ENCODE results near the gene EXOG. TPM values are rescaled to one million over a fixed set of nuclear protein-coding genes. Genes with fewer than 3 reads are reported as not detected.

Gene EXOG
- total RNA-seq, 1 experiment from 2014 or later = 8.3 TPM

DNA sequence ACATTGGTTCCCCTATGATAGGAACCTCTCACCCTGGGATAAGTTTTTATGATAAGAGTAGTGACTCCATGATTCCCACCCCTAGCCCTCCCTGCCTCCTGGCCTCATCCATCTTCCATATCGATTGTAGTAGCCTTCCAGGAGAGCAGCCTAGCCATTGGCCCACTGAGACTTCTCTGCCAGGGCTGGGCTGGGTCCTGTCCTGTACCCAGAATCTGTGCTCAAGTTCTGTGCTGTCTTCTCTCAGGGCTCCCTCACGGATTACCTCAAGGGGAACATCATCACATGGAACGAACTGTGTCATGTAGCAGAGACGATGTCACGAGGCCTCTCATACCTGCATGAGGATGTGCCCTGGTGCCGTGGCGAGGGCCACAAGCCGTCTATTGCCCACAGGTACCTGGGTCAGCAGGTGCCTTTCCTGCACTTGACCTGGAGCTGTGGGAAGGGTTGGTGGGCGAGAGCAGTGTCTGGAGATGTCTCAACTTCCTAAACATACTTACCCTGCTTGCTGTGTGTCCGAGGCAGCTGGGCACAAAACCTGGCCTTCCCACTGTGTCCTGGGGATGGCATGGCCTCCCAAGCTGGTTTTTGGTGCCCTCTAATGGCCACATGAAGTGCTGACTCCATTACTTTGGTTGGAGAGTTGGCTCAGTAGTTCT is 16.6 kb upstream of the EXOG start (continued):
- TF ChIP-seq CBX3 (IDR thresholded peaks at IDR 0.05; ENCODE audit: low read depth) = no peak
- TF ChIP-seq SIN3A (IDR thresholded peaks at IDR 0.05; ENCODE audit: low read depth) = no peak
- TF ChIP-seq RAD21 (IDR thresholded peaks at IDR 0.05; ENCODE audit: low read depth) = peak; percentile 97
- no peak for TF ChIP-seq POLR2AphosphoS5 (IDR thresholded peaks at IDR 0.05; ENCODE audit: low read depth, low read length)

- ChIA-PET CTCF (interaction anchor here (0.8 to 1.8 kb wide), 9 partner anchors 9 to 362 kb away, joined by 3 to 10 read pairs (median 4); partner anchors contain the start of gene XYLB), RAD21 (ENCODE audit: low non-redundant PET in 1 of 2, low total read pairs in 2 of 2, uncharacterized antibody in 2 of 2, unreplicated experiment in 2 of 2) (no interaction called here), POLR2A (no interaction called here)
- H3K9ac ChIP-seq (ENCODE audit: low read length) = no peak overlapping the region
- no peaks in the 10 kb centered on the region for H3K4me1 ChIP-seq (ENCODE audit: control insufficient read depth in 1 of 2, insufficient read depth in 2 of 2, low read length in 2 of 2)
- no peak overlapping the region for H3K4me2 ChIP-seq (ENCODE audit: low read length)
- TF ChIP-seq, protein P1, sequence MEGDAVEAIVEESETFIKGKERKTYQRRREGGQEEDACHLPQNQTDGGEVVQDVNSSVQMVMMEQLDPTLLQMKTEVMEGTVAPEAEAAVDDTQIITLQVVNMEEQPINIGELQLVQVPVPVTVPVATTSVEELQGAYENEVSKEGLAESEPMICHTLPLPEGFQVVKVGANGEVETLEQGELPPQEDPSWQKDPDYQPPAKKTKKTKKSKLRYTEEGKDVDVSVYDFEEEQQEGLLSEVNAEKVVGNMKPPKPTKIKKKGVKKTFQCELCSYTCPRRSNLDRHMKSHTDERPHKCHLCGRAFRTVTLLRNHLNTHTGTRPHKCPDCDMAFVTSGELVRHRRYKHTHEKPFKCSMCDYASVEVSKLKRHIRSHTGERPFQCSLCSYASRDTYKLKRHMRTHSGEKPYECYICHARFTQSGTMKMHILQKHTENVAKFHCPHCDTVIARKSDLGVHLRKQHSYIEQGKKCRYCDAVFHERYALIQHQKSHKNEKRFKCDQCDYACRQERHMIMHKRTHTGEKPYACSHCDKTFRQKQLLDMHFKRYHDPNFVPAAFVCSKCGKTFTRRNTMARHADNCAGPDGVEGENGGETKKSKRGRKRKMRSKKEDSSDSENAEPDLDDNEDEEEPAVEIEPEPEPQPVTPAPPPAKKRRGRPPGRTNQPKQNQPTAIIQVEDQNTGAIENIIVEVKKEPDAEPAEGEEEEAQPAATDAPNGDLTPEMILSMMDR (IDR thresholded peaks at IDR 0.05 in 2 of 3, conservative IDR thresholded peaks at IDR 0.05 in 1 of 3; ENCODE audit: borderline replicate concordance in 1 of 3, insufficient read depth in 1 of 3, low read depth in 2 of 3, low read length in 2 of 3) = no peak
- TF ChIP-seq ZFX (IDR thresholded peaks at IDR 0.05) = no peak
- TF ChIP-seq, protein P2, sequence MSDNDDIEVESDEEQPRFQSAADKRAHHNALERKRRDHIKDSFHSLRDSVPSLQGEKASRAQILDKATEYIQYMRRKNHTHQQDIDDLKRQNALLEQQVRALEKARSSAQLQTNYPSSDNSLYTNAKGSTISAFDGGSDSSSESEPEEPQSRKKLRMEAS (IDR thresholded peaks at IDR 0.05) = no peak
- no peak for TF ChIP-seq ZBTB33 (IDR thresholded peaks at IDR 0.05; ENCODE audit: extremely low read depth, insufficient replicate concordance, low read length)
- no peak for TF ChIP-seq RAD21 (IDR thresholded peaks at IDR 0.05; ENCODE audit: low read depth)
- no peak for TF ChIP-seq SIN3A (IDR thresholded peaks at IDR 0.05; ENCODE audit: low read depth)
- TF ChIP-seq EGR1 (IDR thresholded peaks at IDR 0.05; ENCODE audit: low read depth) = no peak
- BruUV-seq (replicated peaks) = no TSS peak
- DNase-seq (ENCODE audit: low read depth, low spot score) = no peak
- no peak overlapping the region for H2AFZ ChIP-seq (ENCODE audit: low read depth, low read length, poor library complexity, severe bottlenecking)
- H3K9me2 ChIP-seq (ENCODE audit: insufficient read depth) = no peaks in the 10 kb centered on the region
- intact Hi-C loops (cut with micrococcal nuclease) = loop anchor here (2.0 to 5.0 kb wide), 3 partner anchors 133 to 363 kb away; partner anchors contain the start of gene XYLB
- peaks cover 15 to 28% of the 10 kb centered on the region in 2 experiments; a peak in 3 of 4 replicates for H3K36me3 ChIP-seq (ENCODE audit: control insufficient read depth in 1 of 2, insufficient read depth in 2 of 2, low read length in 2 of 2)
- no peaks in the 10 kb centered on the region for H4K20me1 ChIP-seq (ENCODE audit: insufficient read depth)
- H3K27me3 ChIP-seq (ENCODE audit: insufficient read depth, low read length) = no peaks in the 10 kb centered on the region
- no peak for ATAC-seq
- no peaks in the 10 kb centered on the region for H3K9me3 ChIP-seq (ENCODE audit: control insufficient read depth in 1 of 2, insufficient read depth in 1 of 2, low read depth in 1 of 2, low read length in 2 of 2)
- H3K4me3 ChIP-seq (replicated peaks in 1 of 2; ENCODE audit: low read depth in 1 of 2, low read length in 2 of 2) = no peak overlapping the region
- H3K27ac ChIP-seq (ENCODE audit: low read depth, low read length) = no peak overlapping the region
- peaks cover 5% of the 10 kb centered on the region; the same call in 1 of the 2 replicates for H3K79me2 ChIP-seq (ENCODE audit: insufficient read depth, low read length)
Observed at GRCh38 chr3:38480093-38480445, 16.1 kb upstream of the EXOG start.
